Mesothelial cell of epicardium (in vitro differentiated cells): ENCODE data around the gene ATP13A2. TPM values are rescaled to one million over a fixed set of nuclear protein-coding genes. Genes with fewer than 3 reads are reported as not detected.

Source experiments
- DNase-seq, 2 experiments: peaks; one replicate each; pipeline ENCODE4 v3.0.0; 2021; ENCODE audit warnings: low spot score in 2 of 2; ENCODE audit not compliant: unreplicated experiment in 2 of 2
- H3K27ac Mint-ChIP-seq: 2 replicates; pipeline ENCODE4 v1.8.0; 2021; ENCODE audit warnings: mixed read lengths
- H3K27me3 Mint-ChIP-seq: 2 replicates; pipeline ENCODE4 v1.8.0; 2021; ENCODE audit warnings: low read depth, mixed read lengths
- H3K36me3 Mint-ChIP-seq: 2 replicates; pipeline ENCODE4 v1.8.0; 2021; ENCODE audit warnings: mixed read lengths
- H3K4me1 Mint-ChIP-seq: 2 replicates; pipeline ENCODE4 v1.8.0; 2021; ENCODE audit warnings: mixed read lengths
- H3K4me3 Mint-ChIP-seq: 2 replicates; pipeline ENCODE4 v1.8.0; 2021; ENCODE audit warnings: mild to moderate bottlenecking, moderate library complexity, mixed read lengths
- H3K9me3 Mint-ChIP-seq: 2 replicates; pipeline ENCODE4 v1.8.0; 2021; ENCODE audit warnings: mixed read lengths
- total RNA-seq: library from RNA; stranded (reverse); gene quantifications from 3 replicates; pipeline ENCODE4 v1.2.1, GENCODE V29; 2021
- TF ChIP-seq, protein P1 (sequence below): fragments of 200-600 bp; sonication (generic); IDR thresholded peaks from one replicate; pipeline ENCODE4 v1.5.0; 2021; ENCODE audit warnings: antibody characterized with exemption; ENCODE audit not compliant: unreplicated experiment

The ATP13A2 gene
- total RNA-seq, 1 donor from 2014 or later = 57.8 TPM

DNA sequence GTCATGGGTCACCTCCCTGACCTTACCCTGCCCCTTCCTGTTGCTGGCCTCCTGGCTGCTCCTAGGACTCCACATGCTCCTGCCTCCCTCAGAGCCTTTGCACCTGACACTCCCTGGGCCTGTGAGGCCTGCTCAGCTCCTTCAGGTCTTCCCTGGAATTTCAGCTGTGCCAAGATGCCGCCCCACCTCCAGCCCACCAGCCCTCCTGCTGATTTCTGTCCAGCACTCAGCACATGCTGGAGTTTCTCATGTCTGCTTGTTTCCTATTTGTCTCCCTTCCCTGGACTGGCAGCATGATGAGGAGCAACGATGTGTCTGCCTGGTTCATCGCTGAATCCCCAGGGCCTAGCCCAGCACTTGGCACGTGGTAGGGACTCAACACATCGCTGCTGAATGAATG, 34.4 kb downstream of the ATP13A2 start:
- H3K9me3 Mint-ChIP-seq = no peaks in the 10 kb centered on the region
- no peak for DNase-seq
- TF ChIP-seq, protein P1, sequence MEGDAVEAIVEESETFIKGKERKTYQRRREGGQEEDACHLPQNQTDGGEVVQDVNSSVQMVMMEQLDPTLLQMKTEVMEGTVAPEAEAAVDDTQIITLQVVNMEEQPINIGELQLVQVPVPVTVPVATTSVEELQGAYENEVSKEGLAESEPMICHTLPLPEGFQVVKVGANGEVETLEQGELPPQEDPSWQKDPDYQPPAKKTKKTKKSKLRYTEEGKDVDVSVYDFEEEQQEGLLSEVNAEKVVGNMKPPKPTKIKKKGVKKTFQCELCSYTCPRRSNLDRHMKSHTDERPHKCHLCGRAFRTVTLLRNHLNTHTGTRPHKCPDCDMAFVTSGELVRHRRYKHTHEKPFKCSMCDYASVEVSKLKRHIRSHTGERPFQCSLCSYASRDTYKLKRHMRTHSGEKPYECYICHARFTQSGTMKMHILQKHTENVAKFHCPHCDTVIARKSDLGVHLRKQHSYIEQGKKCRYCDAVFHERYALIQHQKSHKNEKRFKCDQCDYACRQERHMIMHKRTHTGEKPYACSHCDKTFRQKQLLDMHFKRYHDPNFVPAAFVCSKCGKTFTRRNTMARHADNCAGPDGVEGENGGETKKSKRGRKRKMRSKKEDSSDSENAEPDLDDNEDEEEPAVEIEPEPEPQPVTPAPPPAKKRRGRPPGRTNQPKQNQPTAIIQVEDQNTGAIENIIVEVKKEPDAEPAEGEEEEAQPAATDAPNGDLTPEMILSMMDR = no peak
- H3K36me3 Mint-ChIP-seq = peaks cover 15% of the 10 kb centered on the region
- peaks cover 43% of the 10 kb centered on the region for H3K4me1 Mint-ChIP-seq
- H3K27ac Mint-ChIP-seq = peak overlapping the region; percentile 39
- H3K4me3 Mint-ChIP-seq = peak overlapping the region; percentile 85
- no peaks in the 10 kb centered on the region for H3K27me3 Mint-ChIP-seq

DNA sequence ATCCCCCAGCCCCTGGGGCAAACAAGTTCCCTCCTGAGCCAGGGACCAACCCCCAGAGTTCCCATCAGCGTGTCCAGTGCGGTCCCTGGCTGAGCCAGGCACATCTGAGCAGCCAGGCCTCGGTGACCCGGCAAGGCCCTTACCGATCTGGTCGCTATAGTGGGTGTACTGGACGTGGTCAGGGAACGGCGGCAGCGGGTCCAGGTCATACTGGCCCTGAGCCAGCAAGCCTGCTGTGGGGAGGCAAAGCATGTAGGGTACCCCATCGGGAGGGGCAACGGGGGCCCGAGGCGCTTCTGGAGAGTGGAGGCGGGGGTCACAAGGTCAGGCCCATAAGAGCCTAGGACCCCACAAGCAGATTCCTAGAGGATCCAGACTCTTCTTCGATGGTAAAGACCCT, 34.8 kb downstream of the ATP13A2 start:
- H3K4me3 Mint-ChIP-seq = peak overlapping the region; percentile 22
- H3K4me1 Mint-ChIP-seq = peaks cover 43% of the 10 kb centered on the region
- H3K27ac Mint-ChIP-seq = peak overlapping the region; percentile 50
- no peaks in the 10 kb centered on the region for H3K9me3 Mint-ChIP-seq
- DNase-seq = no peak
- no peaks in the 10 kb centered on the region for H3K27me3 Mint-ChIP-seq
- peaks cover 15% of the 10 kb centered on the region for H3K36me3 Mint-ChIP-seq
- TF ChIP-seq, protein P1 = no peak

DNA sequence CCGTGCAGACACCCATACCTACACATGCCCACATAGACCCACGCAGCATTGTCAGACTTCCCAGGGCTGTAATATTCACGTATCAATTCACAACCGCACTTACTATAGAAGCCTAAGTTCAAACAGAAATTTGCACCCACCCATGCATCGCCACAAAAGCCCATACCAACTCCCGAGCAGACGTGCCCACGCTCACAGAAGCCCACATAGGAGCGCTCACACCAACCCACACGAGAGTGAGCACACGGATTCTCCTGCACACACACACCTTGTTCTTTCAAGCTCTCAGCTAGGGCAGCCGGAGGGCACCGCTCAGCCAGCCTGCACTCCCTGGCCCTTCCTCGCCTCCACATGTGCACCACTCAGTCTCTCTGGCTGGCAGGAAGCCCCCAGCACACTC, 35.9 kb downstream of the ATP13A2 start:
- Mint-ChIP-seq H3K9me3 (no peaks in the 10 kb centered on the region), H3K36me3 (peaks cover 15% of the 10 kb centered on the region), H3K27ac (peak overlapping the region; percentile 72), H3K27me3 (no peaks in the 10 kb centered on the region), H3K4me3 (no peak overlapping the region), H3K4me1 (peaks cover 36% of the 10 kb centered on the region)
- no peak for DNase-seq
- TF ChIP-seq, protein P1 = no peak

DNA sequence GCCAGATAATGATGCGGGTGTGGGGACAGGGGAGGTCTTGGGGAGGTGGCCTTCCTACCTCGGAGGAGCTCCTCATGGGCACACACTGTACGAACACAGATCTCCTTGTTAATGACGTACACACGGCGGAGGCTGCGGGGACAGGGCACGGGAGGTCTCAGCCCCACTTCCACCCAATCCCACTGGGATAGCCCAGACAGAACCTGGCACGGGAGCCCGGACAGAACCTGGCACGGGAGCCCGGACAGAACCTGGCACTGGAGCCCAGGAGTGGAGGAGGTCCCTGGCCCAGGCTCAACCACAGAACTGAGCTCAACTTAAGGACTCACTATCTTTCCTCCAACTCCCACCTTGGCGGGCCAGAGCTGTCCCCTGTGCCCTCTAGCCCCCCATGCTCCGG, 36.5 kb downstream of the ATP13A2 start:
- Mint-ChIP-seq H3K27ac (peak overlapping the region; percentile 39), H3K4me1 (peaks cover 34% of the 10 kb centered on the region), H3K36me3 (peaks cover 15% of the 10 kb centered on the region), H3K9me3 (no peaks in the 10 kb centered on the region), H3K4me3 (no peak overlapping the region), H3K27me3 (no peaks in the 10 kb centered on the region)
- TF ChIP-seq, protein P1 = no peak
- no peak for DNase-seq

DNA sequence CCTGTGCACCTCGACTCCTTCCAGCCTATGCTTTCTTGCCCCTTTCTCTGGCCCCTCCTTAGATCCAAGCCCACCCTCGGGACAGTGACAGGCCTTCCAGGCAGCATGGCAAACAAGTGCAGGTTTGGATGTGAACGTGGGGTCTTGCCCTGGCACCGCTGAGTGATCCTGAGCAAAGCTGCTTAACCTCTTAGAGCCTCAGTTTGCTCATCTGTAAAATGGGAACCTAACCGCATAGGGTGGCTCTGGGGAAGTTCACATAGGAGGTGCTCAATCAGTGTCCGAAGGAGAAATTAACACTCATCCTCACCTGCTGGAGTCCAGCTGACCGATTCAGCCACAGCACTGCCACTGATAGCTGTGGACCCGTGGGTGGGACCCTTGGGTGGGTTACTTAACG, 38.5 kb downstream of the ATP13A2 start:
- Mint-ChIP-seq H3K4me3 (no peak overlapping the region), H3K4me1 (peaks cover 29% of the 10 kb centered on the region), H3K36me3 (peaks cover 15% of the 10 kb centered on the region), H3K27ac (peak overlapping the region; percentile 87), H3K27me3 (no peaks in the 10 kb centered on the region), H3K9me3 (no peaks in the 10 kb centered on the region)
- TF ChIP-seq, protein P1 = no peak
- no peak for DNase-seq
